Pons (tissue), 1 donor: ENCODE data around the gene GPR39.
"Not testable (repeated sequence)": the region's sequence is repeated elsewhere in the genome, so short reads cannot be mapped to it uniquely, and the experiment has no call there.

Source experiments
- DNase-seq: peaks from one replicate; pipeline ENCODE4 v3.0.0-alpha.2; 2016; ENCODE audit warnings: low spot score

Gene GPR39

GRCh38 chr2:132416723-132417395, at the start of gene GPR39:
Gene GPR39 (plus strand): TSS chr2:132416805.
- DNase-seq, result no peak

DNA sequence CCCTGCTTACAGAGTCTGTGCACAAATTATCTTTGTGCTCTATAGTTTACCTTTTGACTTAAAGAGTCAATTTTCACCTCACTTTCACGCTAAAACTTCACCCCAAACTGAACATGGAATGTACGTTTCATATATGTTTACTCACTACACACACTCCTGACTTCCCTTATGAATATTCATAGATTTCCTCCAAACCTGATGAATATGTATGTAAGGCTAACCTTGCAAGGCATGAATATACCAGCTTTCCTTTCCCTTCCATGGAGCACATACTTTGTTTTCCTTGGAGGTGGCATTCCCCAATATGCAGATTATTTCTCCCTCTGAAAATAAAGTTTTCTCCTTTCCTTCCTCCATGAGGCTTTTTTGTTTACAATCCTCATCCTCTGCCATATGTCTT, 48.4 kb upstream of the GPR39 start:
- no peak for DNase-seq

DNA sequence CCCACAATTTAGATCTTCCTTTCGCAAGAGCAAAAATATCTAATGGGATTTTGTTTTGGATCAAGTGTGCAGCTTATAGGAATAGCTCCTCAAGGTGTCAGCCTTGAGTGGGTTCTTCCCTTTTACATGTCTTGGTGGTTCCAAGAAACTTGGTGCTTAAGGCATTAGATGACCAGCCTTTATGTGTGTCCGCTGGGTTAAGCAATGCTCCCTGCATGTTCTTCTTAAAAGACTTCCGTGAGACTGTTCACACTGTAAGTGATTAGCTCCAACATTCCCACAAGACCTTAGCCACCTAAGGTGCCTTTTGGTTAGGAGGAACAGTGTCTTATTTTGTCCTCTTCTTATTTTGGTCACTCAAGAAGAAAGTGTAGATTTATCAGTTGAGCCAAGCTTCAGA, 44.3 kb upstream of the GPR39 start:
- peak; percentile 58 for DNase-seq

- no peak for DNase-seq
These were observed 43.0 kb upstream of the GPR39 start for GRCh38 chr2:132373391-132374135.

DNA sequence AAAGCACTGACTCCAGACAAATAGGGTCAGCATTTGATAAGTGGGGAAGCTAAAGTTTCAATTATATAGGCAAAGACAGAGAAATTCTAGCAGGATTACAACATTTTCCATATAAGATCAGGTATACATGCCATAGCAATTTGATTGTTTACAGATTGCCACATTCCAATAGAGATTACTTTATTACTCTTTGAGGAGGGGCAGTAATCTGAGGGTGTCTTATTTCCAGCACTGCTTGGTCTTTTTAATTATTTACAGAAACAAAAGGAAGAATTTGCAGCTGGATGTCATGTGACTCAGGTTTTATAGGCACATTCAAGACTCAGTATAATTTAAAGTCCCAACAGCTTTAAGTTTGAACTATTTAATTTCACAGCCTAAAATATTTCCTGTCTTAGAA, 42.5 kb upstream of the GPR39 start:
- no peak for DNase-seq

DNA sequence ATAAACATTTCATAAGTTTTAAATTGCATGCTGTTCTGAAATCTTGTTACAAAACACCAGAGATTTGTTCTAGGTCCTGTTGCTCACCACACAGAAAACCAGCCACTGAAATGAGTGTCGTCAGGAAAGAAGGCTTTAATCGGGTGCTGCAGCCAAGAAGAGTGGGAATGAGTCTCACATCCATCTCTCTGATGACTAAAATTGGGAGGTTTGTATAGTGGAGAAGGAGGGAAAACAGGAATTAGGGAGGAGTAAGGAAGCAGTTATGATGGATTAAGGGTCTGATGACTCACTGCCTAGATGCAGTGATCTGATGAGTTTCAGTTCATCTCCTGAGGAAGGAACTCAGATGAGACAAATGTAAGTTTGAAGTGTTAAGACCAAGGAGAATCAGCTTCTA, 42.1 kb upstream of the GPR39 start:
- DNase-seq, result no peak

- no peak for DNase-seq
These were observed 41.6 kb upstream of the GPR39 start for GRCh38 chr2:132374961-132375360.

DNA sequence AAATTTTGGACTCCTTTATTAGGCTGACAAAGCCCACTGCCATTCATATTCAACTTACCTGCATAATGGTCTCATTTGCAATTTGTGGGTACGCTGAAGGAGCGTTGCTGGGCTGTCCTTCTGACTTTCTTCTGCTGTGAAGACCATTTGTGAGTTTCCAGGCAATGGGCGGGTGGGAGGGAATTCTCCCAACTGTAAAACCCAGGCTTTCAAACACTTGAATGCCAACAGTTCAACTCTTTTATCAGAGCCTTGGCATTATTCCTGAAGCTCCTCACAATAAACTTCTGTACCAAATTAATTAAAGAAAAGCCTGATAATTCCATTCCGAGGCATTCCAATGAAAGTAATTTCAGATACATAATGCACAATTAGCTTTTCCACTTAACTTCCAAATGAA, 35.2 kb upstream of the GPR39 start:
- DNase-seq, result no peak

GRCh38 chr2:132383956-132384355, 32.6 kb upstream of the GPR39 start:
- no peak for DNase-seq

GRCh38 chr2:132384491-132385151, 32.0 kb upstream of the GPR39 start:
- peak; percentile 86 for DNase-seq

DNA sequence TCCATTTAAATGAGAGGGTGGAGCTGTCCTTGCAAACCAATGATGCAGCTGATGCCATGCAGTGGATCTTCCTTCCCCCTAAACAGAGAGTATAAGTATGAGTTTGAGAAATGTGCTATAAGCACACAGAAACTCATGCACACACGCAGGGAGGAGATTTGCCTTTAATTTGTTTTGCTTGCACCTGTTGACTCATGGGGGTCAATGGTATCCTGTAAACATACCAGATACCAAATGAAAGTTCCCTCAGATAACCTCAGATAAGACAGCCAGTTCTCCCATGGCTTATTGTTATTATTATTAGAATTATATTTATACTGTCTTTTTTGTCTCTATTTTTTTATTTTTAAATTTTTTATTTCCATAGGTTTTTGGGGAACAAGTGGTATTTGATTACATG, 29.5 kb upstream of the GPR39 start:
- no peak for DNase-seq

DNA sequence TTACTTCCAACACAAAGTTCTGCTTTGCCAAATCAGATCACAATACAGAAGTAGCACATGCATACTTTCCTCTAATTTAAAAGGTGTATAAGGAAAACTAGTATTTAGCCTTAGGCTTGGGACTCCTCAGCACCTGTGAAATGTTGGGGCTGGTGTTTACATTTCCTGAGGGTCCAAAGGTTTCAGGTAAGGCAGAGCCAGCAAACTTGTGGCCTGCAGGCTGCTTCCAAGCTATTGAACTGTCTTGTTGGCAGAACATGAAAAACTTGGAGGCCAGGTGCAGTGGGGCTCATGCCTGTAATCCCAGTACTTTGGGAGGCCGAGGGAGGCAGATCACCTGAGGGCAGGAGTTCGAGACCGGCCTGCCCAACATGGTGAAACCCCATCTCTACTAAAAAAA, 26.5 kb upstream of the GPR39 start:
- no peak for DNase-seq

DNA sequence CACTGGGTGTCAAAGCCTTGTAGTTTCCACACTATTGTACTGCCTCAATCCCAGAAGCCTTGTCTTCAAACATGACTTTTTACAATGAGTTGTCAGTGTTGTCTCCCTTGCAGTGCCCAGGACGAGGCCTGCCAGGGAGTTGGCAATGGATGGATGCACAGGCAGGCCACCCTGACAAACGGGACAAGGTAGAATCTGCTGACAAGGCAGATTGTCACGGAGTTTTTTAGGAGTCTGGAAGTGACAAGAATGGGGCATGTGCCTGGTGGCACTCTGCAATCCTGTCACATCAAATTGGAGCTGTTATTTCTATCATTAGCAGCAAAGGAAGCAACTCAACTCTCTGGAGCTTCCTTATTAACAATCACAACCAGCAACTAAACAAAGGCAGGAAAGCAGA, 25.2 kb upstream of the GPR39 start:
- no peak for DNase-seq

GRCh38 chr2:132392221-132392620, 24.4 kb upstream of the GPR39 start:
- no peak for DNase-seq

GRCh38 chr2:132392879-132393278, 23.7 kb upstream of the GPR39 start:
- no peak for DNase-seq

DNA sequence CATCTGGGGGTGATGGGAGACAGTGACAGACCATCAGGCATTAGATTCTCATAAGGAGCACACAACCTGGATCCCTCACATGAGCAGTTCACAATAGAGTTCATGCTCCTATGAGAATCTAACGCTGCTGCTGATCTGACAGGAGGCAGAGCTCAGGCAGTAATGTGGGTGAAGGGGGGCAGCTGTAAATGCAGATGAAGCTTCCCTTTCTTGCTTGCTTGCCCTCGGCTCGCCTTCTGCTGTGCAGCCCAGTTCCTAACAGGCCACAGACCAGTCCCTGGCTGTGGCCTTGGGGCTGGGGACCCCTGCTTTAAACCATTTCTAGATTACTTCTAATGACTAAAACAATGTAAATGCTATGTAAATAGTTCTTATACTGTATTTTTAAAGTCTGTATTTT, 19.6 kb upstream of the GPR39 start:
- not testable (repeated sequence) for DNase-seq

GRCh38 chr2:132400169-132400900, 16.3 kb upstream of the GPR39 start:
- no peak for DNase-seq

- no peak for DNase-seq
These were observed 15.7 kb upstream of the GPR39 start for GRCh38 chr2:132400901-132401240.

GRCh38 chr2:132401326-132401725, 15.3 kb upstream of the GPR39 start:
- no peak for DNase-seq

GRCh38 chr2:132403146-132403545, 13.5 kb upstream of the GPR39 start:
- DNase-seq, result no peak

DNA sequence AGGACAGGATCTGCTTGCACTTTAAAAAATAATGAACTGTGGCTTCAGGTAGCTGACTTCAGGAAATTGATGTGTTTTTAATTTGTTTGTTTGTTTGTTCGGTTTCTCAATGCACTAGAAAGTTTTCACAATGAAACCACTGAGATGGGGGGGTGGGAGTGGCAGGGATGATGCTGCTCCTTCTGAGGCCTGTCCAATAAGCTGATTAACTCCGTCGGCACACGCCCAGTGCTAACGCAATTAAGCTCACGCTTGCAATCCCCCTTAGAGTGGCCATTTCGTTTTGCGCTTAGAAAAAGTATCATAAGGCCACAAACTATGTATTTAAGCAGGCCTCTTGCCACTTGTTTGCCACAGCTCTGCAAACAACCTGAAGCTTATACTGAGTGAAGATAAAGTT, 12.5 kb upstream of the GPR39 start:
- DNase-seq, result no peak

- DNase-seq, result no peak
These were observed 8.8 kb upstream of the GPR39 start for GRCh38 chr2:132407784-132408183.

GRCh38 chr2:132412021-132412420, 4.6 kb upstream of the GPR39 start:
- DNase-seq, result no peak
